Measurements from ENCODE around the gene C1orf226.

DNA sequence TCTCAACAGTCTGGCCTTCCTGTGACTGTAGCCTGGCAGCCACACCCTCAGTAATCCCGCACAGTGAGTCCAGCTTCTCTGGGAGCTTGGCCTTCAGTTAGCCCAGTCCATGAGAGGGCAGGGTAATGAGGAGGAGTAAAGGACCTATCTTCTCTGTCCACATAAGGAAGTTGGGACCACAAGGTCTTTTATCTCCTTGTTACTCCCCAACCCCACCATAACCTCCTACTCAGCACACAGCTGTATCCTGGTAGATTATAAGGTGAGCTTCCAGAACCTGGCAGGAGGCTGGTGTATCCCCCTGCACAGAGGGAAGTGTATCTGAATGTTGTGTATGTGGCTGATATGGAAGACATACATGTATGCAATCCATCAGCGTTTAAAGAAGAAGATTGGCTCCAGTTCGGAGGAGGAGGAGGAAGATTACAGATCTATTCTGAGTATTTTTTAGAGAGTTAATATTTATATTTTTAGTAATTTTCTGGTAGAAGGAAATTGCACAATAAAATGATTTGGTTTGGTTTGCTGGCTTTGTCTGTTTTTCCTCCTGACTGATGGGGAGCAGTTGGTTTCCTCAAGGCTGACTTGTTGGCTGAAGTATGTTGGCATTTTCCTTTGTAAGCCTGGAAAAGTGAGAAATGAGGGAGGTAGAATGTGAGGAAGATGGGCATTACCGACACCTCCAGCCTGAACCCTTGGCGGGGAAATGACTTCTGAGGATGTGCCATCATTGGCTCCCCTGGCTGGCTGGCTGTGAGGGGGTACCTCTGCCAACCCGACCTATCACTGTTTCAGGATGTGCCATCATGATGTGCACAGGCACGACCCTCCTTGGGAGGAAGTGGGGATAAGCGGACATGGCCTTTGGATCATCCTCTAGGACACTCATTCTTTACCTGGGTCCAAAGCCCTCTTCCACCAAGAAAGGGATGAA, 5.0 kb downstream of the C1orf226 start:
- TF ChIP-seq, protein P1, sequence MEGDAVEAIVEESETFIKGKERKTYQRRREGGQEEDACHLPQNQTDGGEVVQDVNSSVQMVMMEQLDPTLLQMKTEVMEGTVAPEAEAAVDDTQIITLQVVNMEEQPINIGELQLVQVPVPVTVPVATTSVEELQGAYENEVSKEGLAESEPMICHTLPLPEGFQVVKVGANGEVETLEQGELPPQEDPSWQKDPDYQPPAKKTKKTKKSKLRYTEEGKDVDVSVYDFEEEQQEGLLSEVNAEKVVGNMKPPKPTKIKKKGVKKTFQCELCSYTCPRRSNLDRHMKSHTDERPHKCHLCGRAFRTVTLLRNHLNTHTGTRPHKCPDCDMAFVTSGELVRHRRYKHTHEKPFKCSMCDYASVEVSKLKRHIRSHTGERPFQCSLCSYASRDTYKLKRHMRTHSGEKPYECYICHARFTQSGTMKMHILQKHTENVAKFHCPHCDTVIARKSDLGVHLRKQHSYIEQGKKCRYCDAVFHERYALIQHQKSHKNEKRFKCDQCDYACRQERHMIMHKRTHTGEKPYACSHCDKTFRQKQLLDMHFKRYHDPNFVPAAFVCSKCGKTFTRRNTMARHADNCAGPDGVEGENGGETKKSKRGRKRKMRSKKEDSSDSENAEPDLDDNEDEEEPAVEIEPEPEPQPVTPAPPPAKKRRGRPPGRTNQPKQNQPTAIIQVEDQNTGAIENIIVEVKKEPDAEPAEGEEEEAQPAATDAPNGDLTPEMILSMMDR (IDR thresholded peaks at IDR 0.05 in 2 of 3, conservative IDR thresholded peaks at IDR 0.05 in 1 of 3; ENCODE audit: borderline replicate concordance in 1 of 3, insufficient read depth in 1 of 3, low read depth in 2 of 3, low read length in 2 of 3) = no peak
- TF ChIP-seq POLR2A (IDR thresholded peaks at IDR 0.05; ENCODE audit: borderline replicate concordance, extremely low read depth, insufficient read depth, insufficient read length) (no peak), SP1 (IDR thresholded peaks at IDR 0.05; ENCODE audit: low read depth) (no peak), RAD21 (IDR thresholded peaks at IDR 0.05; ENCODE audit: low read depth) (no peak)
- TF ChIP-seq, protein P2, sequence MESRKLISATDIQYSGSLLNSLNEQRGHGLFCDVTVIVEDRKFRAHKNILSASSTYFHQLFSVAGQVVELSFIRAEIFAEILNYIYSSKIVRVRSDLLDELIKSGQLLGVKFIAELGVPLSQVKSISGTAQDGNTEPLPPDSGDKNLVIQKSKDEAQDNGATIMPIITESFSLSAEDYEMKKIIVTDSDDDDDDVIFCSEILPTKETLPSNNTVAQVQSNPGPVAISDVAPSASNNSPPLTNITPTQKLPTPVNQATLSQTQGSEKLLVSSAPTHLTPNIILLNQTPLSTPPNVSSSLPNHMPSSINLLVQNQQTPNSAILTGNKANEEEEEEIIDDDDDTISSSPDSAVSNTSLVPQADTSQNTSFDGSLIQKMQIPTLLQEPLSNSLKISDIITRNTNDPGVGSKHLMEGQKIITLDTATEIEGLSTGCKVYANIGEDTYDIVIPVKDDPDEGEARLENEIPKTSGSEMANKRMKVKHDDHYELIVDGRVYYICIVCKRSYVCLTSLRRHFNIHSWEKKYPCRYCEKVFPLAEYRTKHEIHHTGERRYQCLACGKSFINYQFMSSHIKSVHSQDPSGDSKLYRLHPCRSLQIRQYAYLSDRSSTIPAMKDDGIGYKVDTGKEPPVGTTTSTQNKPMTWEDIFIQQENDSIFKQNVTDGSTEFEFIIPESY (IDR thresholded peaks at IDR 0.05; ENCODE audit: extremely low read depth, insufficient replicate concordance, low read length) = no peak

All from HCT116 (cell line).